Activated T-helper 17 cell treated with anti-CD3 and anti-CD28 coated beads, Interleukin-2, amount 50 U/mL, for 72 hours (primary cell): ENCODE data around the gene RPS8. TPM values are rescaled to one million over a fixed set of nuclear protein-coding genes. Genes with fewer than 3 reads are reported as not detected.
"Not testable (repeated sequence)": the region's sequence is repeated elsewhere in the genome, so short reads cannot be mapped to it uniquely, and the experiment has no call there.

ENCODE experiments used
- ATAC-seq: fragments of 150-1000 bp; cut with Tn5 transposase; replicated peaks from 2 replicates; pipeline ENCODE4 v1.10.0; 2021; ENCODE audit warnings: mild to moderate bottlenecking, moderate library complexity
- H3K27ac Mint-ChIP-seq: one replicate; pipeline ENCODE4 v1.8.0; 2022; ENCODE audit warnings: mixed read lengths
- H3K27me3 Mint-ChIP-seq: one replicate; pipeline ENCODE4 v1.8.0; 2022; ENCODE audit warnings: mixed read lengths
- H3K36me3 Mint-ChIP-seq: one replicate; pipeline ENCODE4 v1.8.0; 2022; ENCODE audit warnings: low read depth, mild to moderate bottlenecking, mixed read lengths
- H3K4me1 Mint-ChIP-seq: one replicate; pipeline ENCODE4 v1.8.0; 2022; ENCODE audit warnings: mixed read lengths
- H3K4me3 Mint-ChIP-seq: one replicate; pipeline ENCODE4 v1.8.0; 2022; ENCODE audit warnings: mild to moderate bottlenecking, mixed read lengths
- H3K9me3 Mint-ChIP-seq: one replicate; pipeline ENCODE4 v1.8.0; 2022; ENCODE audit warnings: mixed read lengths
- total RNA-seq, 2 donors: library from RNA; stranded (reverse); gene quantifications; one replicate each; pipeline ENCODE4 v1.2.3, GENCODE V29; 2022

Gene RPS8
- total RNA-seq, 2 donors from 2014 or later = 2,475 to 3,183 TPM

DNA sequence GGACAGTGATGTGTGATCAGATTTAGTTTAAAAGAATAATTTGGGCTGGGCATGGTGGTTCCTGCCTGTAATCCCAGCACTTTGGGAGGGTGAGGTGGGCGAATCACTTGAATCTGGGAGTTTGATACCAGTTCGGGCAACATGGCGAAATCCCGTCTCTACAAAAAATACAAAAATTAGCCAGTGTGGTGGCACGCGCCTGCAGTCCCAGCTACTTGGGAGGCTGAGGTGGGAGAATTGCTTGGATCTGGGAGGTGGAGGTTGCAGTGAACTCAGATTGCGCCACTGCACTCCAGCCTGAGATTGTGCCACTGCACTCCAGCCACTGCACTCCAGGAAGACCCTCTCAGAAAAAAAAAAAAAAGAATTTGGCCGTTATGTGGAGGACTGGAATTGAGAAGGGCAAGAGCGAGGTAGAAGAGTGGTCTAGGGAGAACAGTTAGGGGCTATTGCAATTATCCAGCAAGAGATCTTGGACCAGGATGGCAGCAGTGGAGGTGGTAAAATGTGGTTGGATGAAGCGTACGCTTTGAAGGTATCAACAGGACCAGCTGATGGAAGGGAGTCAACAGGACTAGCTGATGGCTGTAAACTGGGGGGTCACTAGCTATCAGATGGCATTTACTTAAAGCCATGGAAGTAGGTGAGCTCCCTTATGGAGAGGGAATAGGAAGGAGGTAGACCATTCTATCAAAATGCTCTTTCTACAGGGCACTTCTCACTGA, 42.6 kb downstream of the RPS8 start:
- Mint-ChIP-seq H3K9me3 (no peaks in the 10 kb centered on the region), H3K4me3 (peak overlapping the region; percentile 88), H3K36me3 (peaks cover 49% of the 10 kb centered on the region), H3K27me3 (no peaks in the 10 kb centered on the region), H3K27ac (peak overlapping the region; percentile 100), H3K4me1 (peaks cover 34% of the 10 kb centered on the region)
- ATAC-seq = no peak

DNA sequence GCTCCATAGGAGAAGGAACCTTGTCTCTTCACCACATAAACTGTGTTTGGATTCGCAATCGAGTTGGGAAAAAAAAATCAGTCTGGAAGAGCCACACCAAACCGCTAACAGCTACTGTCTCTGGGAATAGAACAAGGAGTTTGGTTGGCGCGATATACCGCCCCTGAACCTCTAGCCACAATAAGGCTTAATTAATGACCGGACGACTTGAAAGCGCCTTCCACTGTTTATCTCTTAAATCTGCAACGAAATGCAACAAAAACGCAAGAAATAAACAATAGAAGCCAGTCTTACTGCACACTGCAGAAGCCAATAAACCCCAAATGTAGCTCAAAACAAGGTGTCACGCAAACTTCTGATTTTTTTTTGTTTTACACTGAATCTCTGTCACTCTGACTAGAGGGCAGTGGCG, 43.9 kb downstream of the RPS8 start:
- H3K27ac Mint-ChIP-seq = peak overlapping the region; percentile 100
- no peaks in the 10 kb centered on the region for H3K27me3 Mint-ChIP-seq
- no peaks in the 10 kb centered on the region for H3K9me3 Mint-ChIP-seq
- H3K36me3 Mint-ChIP-seq = peaks cover 36% of the 10 kb centered on the region
- H3K4me3 Mint-ChIP-seq = peak overlapping the region; percentile 88
- ATAC-seq = no peak
- H3K4me1 Mint-ChIP-seq = peaks cover 34% of the 10 kb centered on the region

DNA sequence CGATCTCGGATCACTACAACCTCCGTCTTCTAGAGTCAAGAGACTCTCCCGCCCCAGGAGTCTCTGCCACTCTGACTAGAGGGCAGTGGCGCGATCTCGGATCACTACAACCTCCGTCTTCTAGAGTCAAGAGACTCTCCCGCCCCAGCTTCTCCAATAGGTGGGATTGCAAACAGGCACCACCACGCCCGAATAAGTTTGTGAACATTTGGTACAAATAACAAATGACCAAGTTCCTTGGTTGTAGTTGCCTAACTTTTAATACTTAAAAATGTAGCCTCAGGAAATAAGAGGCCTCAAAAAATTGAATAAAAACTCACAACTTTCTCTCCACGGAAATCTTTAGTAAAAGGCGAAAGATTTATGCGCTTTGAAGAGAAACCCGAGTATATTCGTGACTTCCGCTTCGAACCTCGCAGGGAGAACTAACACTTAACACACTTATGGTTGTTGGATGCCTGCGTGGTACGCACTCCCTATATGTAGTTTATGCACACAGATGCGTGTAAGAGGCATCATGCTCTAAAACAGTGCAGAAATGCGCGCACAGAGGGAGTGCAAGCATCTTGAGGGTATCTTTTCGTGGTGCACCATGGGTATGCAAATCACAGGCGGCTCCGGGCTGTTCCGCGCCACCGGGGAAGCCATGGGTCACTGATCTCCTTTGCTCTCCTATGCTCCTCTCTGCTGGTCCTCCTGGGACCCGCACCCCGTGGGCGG, 44.4 kb downstream of the RPS8 start:
- peaks cover 33% of the 10 kb centered on the region for H3K4me1 Mint-ChIP-seq
- H3K36me3 Mint-ChIP-seq = peaks cover 31% of the 10 kb centered on the region
- H3K27ac Mint-ChIP-seq = peak overlapping the region; percentile 100
- H3K27me3 Mint-ChIP-seq = no peaks in the 10 kb centered on the region
- peak overlapping the region; percentile 88 for H3K4me3 Mint-ChIP-seq
- ATAC-seq = peak; percentile 87
- H3K9me3 Mint-ChIP-seq = no peaks in the 10 kb centered on the region

DNA sequence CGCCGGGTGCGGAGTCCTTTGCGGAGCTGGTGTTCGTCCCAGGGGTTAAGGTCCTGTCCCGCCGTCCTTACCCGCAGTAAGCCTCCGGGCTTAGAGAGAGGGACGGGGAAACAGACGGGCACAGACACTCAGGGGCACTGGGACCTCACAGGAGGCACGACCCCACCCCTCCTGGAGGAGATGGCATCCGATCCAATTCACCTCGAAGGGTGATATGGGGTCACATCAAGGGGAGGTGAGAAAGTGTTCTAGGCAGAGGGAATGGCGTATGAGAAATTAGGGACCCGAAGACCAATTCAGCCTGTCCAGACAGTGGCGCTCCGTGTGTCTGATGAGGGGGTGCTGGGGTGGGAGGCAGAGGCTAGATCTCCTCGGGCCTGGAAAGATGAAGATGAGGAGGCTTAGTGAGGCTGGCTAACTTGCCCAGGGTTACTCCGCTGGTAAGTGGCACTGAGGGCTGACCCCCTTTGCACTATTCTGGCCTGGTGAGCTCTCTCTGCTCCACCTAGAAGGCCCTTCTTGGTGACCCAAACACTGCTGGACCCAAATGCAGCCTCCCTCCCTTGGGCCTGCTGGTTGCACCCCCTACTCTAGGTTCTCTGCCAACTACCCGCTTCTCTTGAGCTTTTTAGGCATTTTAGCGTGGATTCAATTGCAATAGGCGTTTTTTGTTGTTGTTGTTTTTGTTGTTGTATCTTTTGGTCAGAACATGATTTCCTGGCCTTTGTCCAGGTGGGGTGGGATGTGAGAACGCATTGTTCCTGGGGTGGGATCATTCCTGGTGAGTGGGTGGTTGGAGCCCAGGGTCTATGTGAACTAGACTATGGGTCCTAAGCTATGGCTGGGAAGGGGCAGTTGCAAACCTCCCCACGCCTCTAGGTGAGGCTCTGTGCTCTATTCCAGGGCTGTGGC, 45.2 kb downstream of the RPS8 start:
- Mint-ChIP-seq H3K36me3 (peaks cover 22% of the 10 kb centered on the region), H3K4me3 (peak overlapping the region; percentile 88), H3K27me3 (no peaks in the 10 kb centered on the region), H3K4me1 (peaks cover 27% of the 10 kb centered on the region), H3K27ac (peak overlapping the region; percentile 100), H3K9me3 (no peaks in the 10 kb centered on the region)
- ATAC-seq = no peak

DNA sequence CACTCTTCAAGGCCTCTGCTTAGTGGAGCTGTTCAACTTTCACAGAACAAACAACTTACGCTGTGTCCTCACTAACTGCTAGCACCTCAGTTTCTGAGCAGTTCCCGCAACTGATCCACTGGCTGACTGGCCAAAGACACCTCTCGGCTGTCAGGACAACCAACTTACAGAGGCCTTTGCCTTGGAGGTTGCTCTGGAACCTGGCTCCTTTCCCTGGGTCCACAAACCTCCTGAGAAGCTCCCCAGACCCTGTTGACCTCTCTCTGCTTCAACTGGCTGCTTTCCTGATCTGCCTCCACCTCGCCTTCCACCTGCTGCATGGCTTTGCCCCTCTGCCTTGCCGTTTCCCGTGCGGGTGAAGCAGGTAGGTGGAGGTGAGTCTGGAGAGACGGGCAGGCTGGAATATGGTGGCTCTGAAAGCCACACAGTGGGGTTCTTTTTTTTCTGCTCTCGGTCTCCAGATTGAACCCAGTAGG, 45.9 kb downstream of the RPS8 start:
- Mint-ChIP-seq H3K27me3 (no peaks in the 10 kb centered on the region), H3K9me3 (no peaks in the 10 kb centered on the region), H3K4me3 (peak overlapping the region; percentile 88), H3K27ac (peak overlapping the region; percentile 100), H3K36me3 (peaks cover 18% of the 10 kb centered on the region), H3K4me1 (peaks cover 27% of the 10 kb centered on the region)
- ATAC-seq = no peak

DNA sequence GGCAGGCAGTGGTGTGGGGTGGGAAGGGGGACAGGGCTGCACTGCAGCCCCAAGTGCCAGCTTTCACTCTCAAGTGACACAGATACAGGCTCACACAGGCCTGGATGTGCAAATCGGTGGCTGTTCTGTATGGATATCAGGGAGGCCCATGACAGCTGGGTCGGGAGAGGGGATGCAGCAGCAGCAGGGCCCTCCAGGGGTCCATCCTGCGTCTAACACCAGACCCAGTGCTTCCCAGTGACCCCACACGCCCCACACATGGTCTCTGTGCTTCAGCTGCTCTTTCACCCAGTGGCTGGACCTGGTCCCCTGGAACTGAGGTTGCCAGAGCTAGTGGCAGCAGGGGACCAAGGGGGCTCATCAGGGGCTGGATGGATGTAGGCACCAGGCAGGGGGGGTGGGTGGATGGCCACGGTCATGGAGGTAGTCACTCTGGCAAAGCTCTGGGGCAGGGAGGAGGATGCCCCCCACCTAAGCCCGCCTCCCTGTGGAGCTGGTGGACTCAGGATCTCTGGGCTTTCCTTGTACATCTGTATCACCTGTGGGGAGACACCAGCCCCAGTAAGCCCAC, 46.9 kb downstream of the RPS8 start:
- Mint-ChIP-seq H3K27ac (no peak overlapping the region), H3K27me3 (no peaks in the 10 kb centered on the region), H3K4me1 (peaks cover 27% of the 10 kb centered on the region), H3K9me3 (no peaks in the 10 kb centered on the region), H3K36me3 (peaks cover 18% of the 10 kb centered on the region), H3K4me3 (no peak overlapping the region)
- ATAC-seq = no peak

DNA sequence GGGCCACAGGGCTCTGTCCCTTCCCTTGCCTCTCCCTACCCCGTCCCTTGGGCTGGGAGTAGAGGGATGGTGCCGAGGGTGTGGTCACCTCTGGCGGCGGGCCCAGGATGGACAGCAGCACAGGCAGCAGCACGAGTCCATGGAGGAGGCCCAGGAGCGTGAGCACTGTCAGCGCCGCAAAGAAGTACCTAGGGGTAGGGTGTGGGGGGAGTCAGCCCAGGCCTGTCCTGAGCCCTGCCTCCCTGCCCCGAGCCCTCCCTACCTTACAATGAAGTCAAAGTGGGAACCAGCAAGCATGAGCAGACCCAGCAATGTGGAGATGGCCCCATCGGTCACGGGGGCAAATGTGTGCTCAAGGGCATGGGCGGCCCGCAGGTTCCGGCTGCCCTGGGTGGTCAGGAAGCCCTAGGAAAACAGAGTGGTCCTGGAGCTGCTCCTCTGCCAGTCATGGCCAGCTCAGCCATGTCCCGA, 47.7 kb downstream of the RPS8 start:
- no peak for ATAC-seq
- no peaks in the 10 kb centered on the region for H3K9me3 Mint-ChIP-seq
- no peak overlapping the region for H3K4me3 Mint-ChIP-seq
- peaks cover 16% of the 10 kb centered on the region for H3K36me3 Mint-ChIP-seq
- H3K27ac Mint-ChIP-seq = no peak overlapping the region
- no peaks in the 10 kb centered on the region for H3K27me3 Mint-ChIP-seq
- H3K4me1 Mint-ChIP-seq = peaks cover 21% of the 10 kb centered on the region

DNA sequence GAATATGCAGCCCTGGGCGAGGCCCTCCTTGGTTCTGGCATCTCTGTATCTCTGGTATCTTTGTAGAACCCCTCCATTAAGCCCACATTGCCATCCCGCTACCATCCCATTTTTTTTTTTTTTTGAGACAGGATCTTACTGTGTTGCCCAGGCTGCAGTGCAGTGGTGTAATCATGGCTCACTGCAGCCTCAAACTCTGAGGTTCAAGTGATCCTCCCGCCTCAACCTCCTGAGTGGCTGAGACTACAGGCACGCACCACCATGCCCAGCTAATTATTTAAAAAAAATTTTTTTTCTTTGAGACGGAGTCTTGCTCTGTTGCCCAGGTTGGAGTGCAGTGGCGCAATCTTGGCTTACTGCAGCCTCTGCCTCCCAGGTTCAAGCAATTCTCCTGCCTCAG, 49.1 kb downstream of the RPS8 start:
- Mint-ChIP-seq H3K36me3 (peaks cover 10% of the 10 kb centered on the region), H3K4me1 (peaks cover 15% of the 10 kb centered on the region)
- H3K27ac Mint-ChIP-seq, H3K4me3 Mint-ChIP-seq, ATAC-seq, H3K9me3 Mint-ChIP-seq, H3K27me3 Mint-ChIP-seq: not testable (repeated sequence)

DNA sequence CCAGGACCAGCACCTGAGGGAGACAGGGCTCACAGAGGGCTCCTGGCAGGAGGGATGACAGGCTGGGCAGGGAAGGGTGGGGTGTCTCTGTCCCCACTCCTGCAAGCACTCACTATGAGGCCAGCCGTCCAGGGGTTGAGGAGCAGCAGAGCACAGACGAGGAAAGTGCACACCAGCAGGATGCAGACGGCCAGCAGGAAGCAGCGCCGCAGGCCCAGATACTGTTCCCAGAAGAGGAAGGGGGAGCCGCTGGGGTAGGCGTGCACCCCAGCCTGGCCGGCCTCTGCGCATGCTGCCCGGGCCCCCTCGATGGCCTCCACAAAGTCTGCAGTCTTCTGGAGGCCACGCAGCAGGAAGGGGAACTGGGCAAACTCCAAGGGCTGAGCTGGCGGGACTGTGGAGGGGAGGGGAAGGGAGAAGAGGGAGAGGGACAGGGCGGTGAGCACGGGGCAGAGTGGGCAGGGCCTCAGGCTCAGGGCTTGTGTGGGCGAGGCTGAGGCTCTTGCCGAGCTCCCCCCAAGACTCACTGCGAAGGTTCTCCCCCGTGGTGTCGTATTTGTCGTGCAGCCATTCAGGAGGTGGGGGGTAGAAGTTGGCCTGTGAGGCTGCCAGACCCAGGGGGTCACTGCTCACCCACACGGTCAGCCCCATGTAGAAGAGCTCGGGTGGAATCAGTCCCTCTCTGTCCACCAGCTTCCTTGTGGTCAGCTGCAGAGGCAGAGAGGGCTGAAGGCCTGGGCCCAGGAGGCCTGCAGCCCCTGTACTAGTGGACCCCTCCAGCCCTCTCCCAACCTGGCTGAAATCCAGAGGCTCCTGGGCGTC, 51.2 kb downstream of the RPS8 start:
- Mint-ChIP-seq H3K27me3 (no peaks in the 10 kb centered on the region), H3K36me3 (no peaks in the 10 kb centered on the region), H3K4me1 (no peaks in the 10 kb centered on the region), H3K27ac (no peak overlapping the region), H3K9me3 (no peaks in the 10 kb centered on the region), H3K4me3 (no peak overlapping the region)
- no peak for ATAC-seq

DNA sequence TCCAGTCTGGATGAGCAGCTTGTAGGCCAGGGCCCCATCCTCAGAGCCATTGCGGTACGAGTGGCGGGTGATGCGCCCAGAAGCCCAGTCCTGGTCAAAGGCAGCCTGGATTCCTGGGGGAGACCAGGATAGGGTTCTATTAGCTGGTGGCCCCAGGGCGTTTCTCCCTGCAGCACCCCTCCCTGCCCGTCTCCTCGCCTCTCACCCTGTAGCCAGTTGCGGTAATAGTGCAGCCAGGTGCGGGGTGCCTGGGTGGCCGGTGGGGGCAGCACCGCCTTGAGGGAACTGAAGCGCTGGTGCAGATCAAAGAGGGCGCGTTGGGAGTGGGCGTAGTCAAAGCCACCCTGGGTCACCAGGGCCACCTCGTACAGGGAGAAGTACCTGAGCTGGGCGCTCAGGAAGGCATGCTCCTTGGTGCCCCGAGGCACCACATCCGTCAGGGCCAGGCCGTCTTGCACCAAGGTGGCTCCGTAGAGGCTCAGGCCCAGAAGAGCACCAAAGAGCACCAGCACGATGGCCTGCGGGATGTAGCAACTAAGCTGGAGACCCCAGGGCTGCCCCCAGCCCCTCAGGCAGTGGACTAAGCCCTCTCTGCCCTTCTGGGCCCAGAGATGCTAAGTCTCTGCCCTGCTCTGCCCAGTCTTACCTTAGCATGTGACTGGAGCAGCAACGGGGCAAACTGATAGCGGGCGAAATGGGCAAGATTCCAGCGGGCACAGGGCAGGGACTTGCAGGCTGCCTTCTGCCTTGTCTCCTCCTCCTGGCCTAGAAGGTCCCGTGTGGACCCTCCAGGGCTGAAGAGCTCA, 52.1 kb downstream of the RPS8 start:
- Mint-ChIP-seq H3K9me3 (no peaks in the 10 kb centered on the region), H3K27ac (peak overlapping the region; percentile 39), H3K4me3 (no peak overlapping the region), H3K36me3 (no peaks in the 10 kb centered on the region), H3K4me1 (no peaks in the 10 kb centered on the region), H3K27me3 (no peaks in the 10 kb centered on the region)
- ATAC-seq = no peak

DNA sequence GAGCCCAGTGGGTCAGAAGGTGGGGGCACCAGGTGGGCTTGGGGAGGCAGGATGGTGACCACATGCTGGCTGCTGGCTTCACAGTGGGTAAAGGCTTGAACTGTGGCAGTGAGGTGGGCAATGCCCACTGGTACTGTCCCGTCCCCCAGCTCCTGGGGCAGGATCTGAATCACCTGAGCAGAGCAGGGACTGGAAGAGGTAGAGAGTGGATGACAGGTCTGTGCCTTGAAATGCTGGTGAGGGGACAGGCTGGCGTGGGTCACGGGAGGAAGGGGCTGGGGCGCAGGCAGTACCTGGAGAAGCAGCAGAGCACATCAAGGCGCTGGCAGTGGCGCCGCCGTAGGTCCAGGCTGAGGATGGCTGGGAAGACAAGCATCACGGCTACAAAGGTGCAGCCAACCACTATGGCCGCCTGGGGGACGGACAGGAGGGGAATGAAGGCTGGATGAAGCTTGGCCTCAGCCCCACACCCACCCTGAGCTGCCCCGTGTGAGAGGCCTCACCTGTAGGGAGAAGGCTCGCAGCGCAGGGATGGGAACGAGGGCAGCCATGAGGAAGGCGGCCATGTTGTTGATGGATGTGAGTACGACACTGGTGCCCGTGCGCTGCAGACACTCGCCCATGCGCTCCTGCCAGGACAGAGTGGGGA, 52.8 kb downstream of the RPS8 start:
- no peak overlapping the region for H3K4me3 Mint-ChIP-seq
- ATAC-seq = no peak
- H3K27me3 Mint-ChIP-seq = no peaks in the 10 kb centered on the region
- peak overlapping the region; percentile 39 for H3K27ac Mint-ChIP-seq
- H3K4me1 Mint-ChIP-seq = no peaks in the 10 kb centered on the region
- no peaks in the 10 kb centered on the region for H3K36me3 Mint-ChIP-seq
- no peaks in the 10 kb centered on the region for H3K9me3 Mint-ChIP-seq
